T-helper 2 cell treated with Interferon-gamma antibody and Interleukin-4, amounts not matched to agents 100 ng/mL and 5 ng/mL, for 36 hours (primary cell): ENCODE measurements around the gene CASQ1. TPM values are rescaled to one million over a fixed set of nuclear protein-coding genes. Genes with fewer than 3 reads are reported as not detected.

Experiments
- intact Hi-C: fragments of 100-400 bp; cut with micrococcal nuclease; formaldehyde crosslinking; loops from one replicate; pipeline ENCODE4 v1.15.1; 2023
- total RNA-seq: library from RNA; stranded (reverse); gene quantifications from 2 replicates; pipeline ENCODE4 v1.2.3, GENCODE V29; 2022

The CASQ1 gene
- total RNA-seq = 0.11 TPM in 1 of 2 replicates, not detected in the other

- intact Hi-C loops = loop anchor here (5.0 kb wide), 1 partner anchor 88 kb away; no protein-coding TSS in a partner anchor
Observed at GRCh38 chr1:160189649-160190625, at the start of gene CASQ1. Gene CASQ1, plus strand, starts transcription at chr1:160190575. Its CDS starts 177 bp downstream, at chr1:160190752.

GRCh38 chr1:160143695-160144094, 46.7 kb upstream of the CASQ1 start:
- intact Hi-C loops = no loop called here

- intact Hi-C loops = no loop called here
Observed at GRCh38 chr1:160144921-160145320, 45.5 kb upstream of the CASQ1 start.

GRCh38 chr1:160146107-160146506, 44.3 kb upstream of the CASQ1 start:
- intact Hi-C loops = no loop called here

GRCh38 chr1:160148121-160148520, 42.3 kb upstream of the CASQ1 start:
- intact Hi-C loops = no loop called here

GRCh38 chr1:160149233-160149632, 41.1 kb upstream of the CASQ1 start:
- intact Hi-C loops = no loop called here

GRCh38 chr1:160149716-160150115, 40.7 kb upstream of the CASQ1 start:
- intact Hi-C loops = no loop called here

- intact Hi-C loops = no loop called here
Observed at GRCh38 chr1:160151303-160151702, 39.1 kb upstream of the CASQ1 start, which contains the start of gene ATP1A4. Gene ATP1A4, plus strand, starts transcription at chr1:160151603. Its CDS starts 438 bp downstream, at chr1:160152041.

- intact Hi-C loops = no loop called here
Observed at GRCh38 chr1:160154790-160155189, 35.6 kb upstream of the CASQ1 start.

GRCh38 chr1:160156361-160156760, 34.0 kb upstream of the CASQ1 start:
- intact Hi-C loops = no loop called here

- intact Hi-C loops = no loop called here
Observed at GRCh38 chr1:160157174-160157573, 33.2 kb upstream of the CASQ1 start.

GRCh38 chr1:160158031-160158430, 32.3 kb upstream of the CASQ1 start:
- intact Hi-C loops = no loop called here

GRCh38 chr1:160158534-160158933, 31.8 kb upstream of the CASQ1 start:
- intact Hi-C loops = no loop called here

- intact Hi-C loops = no loop called here
Observed at GRCh38 chr1:160159846-160160245, 30.5 kb upstream of the CASQ1 start.

GRCh38 chr1:160161965-160162705, 28.2 kb upstream of the CASQ1 start:
- intact Hi-C loops = no loop called here

- intact Hi-C loops = no loop called here
Observed at GRCh38 chr1:160162931-160163330, 27.4 kb upstream of the CASQ1 start.

GRCh38 chr1:160163615-160164014, 26.8 kb upstream of the CASQ1 start:
- intact Hi-C loops = no loop called here

- intact Hi-C loops = no loop called here
Observed at GRCh38 chr1:160164121-160164520, 26.3 kb upstream of the CASQ1 start.

GRCh38 chr1:160166166-160166868, 24.1 kb upstream of the CASQ1 start:
- intact Hi-C loops = no loop called here

GRCh38 chr1:160167056-160167455, 23.3 kb upstream of the CASQ1 start:
- intact Hi-C loops = no loop called here

- intact Hi-C loops = no loop called here
Observed at GRCh38 chr1:160167580-160167979, 22.8 kb upstream of the CASQ1 start.
